GM18519 (cell line): ENCODE results near the gene FBXL19.

Source experiments
- ATAC-seq: cut with Tn5 transposase; IDR thresholded peaks from one replicate; pipeline ENCODE4 v1.9.1; 2021; ENCODE audit warnings: mild to moderate bottlenecking, moderate library complexity; ENCODE audit not compliant: unreplicated experiment, low FRiP score

The FBXL19 gene

DNA sequence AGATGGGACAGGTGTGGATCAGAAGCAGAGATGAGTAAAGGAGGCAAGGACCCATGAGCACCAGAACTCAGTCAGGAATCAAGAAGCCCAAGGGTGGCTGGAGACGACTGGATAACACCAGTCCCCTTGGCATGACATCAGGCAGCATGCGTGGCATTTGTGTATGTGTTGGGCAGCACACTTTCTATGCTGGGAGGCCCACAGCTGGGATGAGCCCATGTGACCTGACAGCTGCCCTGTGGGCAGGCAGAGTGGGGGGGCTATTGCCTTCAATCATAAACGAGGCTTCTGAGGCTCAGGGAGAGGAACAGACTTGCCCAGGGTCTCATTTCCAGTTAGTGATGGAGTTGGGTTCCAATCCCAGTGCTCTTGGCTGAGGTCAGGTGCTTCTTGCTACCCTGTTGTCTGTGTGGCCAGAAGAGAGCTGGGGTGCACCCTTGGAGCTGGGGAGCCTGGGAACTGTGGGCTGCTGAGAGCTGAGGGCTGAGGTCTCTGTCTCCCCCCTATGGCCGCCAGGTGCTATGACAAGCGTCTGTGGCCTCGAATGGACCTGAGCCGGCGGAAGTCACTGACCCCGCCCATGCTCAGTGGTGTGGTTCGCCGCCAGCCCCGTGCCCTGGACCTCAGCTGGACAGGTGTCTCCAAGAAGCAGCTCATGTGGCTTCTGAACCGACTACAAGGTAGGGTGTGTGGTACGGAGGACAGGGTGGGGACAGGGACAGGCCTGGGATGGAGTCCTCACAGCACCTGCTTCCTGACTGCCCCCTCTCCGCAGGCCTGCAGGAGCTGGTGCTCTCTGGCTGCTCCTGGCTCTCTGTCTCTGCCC is 18.4 kb downstream of the FBXL19 start:
- peak; percentile 56 for ATAC-seq

DNA sequence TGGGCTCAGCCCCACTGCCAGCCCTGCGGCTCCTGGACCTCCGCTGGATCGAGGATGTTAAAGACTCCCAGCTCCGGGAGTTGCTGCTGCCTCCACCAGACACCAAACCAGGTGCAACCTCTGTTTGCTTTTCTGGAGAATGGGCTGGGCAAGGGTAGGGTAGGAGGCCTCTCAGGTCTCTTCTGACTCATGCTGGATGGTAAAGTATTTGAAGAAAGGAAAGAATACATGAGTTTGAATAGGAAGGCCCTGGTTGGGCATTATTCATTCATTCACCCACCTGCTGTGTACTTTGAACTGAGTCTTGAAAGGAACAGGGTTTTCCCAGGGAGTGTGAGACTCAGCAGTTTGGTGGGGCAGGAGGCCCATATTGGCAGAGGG is 19.0 kb downstream of the FBXL19 start:
- ATAC-seq = no peak

DNA sequence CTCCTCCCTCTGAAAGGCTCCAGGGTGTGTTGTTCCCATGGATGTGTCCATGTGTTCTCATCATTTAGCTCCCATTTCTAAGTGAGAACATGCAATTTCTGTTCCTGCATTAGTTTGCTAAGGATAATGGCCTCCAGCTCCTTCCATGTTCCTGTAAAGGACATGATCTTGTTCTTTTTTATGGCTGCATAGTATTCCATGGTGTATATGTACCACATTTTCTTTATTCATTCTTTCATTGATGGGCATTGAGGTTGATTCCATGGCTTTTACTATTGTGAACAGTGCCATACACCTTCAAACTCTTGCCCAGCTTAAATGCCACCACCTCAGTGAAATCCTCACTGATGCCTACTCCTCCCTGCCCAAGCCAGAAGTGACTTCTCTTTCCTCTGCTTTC is 21.0 kb downstream of the FBXL19 start:
- ATAC-seq = no peak

DNA sequence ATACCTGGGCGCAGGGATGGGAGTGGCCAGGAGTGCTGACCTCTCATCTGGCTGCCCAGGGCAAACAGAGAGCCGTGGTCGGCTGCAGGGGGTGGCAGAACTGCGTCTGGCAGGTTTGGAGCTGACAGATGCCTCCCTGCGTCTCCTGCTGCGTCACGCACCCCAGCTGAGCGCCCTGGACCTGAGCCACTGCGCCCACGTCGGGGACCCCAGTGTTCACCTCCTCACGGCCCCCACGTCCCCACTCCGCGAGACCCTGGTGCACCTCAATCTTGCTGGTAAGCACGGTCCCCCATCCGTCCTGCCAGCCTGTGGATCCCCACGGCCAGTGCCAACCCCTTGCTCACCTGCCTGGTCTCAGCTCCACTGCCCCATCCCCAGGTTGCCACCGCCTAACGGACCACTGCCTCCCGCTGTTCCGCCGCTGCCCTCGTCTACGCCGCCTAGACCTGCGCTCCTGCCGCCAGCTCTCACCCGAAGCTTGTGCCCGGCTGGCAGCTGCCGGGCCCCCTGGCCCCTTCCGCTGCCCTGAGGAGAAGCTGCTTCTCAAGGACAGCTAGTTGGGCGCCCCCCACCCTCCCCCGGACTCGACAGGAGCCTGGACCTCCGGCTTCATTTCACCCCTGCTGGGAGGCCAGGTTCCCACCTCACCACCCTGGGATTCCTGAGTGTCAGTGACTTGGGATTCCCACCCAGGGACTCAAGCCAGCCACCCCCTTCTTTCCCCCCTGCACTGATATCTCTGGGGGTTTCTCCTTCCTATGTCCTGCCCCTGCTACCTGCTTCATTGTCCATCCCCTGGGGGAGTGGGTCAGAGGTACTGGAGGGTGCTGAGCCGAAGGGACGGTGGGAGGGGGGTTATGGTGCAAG is 23.5 kb downstream of the FBXL19 start:
- ATAC-seq = no peak

DNA sequence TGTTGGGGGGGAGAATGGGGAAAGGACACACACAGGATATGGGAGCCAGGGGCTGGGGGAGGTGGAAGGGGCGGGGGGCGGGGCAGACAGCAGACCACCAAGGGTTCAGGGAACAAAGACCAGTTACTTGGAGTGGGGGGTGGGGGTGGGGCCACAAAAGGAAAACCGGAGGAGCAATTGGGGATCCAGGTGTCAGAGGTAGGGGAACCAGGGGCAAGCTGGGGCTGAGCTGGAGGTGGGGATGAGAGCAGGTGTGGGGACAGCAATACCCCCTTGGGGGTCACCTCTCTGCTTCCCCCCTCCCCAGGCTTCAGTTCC is 24.1 kb downstream of the FBXL19 start:
- ATAC-seq = no peak

DNA sequence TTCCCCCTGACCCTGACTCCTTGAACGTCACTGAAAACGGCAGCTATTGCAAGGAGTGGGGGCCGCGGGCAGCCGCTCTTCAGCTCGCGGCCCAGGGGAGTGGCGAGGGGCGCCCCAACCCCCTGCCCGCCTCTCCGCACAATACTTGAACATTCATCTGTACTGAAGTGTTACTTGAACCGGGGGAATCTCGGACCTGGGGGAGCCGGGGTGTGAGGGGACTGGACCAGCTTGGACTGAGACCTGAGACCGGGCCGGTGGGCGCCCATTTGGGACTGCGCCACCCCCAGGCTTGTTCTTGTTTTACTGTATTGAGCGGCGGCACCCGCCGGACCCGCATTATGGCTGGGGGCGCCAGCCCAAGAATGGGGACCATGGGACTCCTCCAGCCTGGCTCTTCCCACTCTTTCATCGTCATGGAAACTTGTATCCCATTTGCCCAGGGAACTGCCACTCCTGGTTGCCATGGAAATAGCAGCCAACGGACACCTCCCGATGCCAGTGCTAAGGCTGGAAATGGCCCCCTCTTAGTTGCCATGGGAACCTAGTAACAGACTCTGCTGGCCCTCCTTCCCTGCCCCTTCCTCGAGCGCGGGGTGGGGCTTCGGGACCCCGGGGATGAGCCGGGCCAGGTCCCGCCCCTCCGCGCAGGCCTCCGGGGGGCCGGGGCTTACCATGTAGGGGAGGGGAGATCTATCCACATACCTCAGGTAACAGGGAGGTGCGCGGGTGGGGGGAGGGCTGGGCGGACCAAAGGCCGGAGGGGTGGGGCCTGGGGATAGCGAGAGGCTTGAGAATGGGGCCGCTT is 24.7 kb downstream of the FBXL19 start:
- ATAC-seq = no peak

DNA sequence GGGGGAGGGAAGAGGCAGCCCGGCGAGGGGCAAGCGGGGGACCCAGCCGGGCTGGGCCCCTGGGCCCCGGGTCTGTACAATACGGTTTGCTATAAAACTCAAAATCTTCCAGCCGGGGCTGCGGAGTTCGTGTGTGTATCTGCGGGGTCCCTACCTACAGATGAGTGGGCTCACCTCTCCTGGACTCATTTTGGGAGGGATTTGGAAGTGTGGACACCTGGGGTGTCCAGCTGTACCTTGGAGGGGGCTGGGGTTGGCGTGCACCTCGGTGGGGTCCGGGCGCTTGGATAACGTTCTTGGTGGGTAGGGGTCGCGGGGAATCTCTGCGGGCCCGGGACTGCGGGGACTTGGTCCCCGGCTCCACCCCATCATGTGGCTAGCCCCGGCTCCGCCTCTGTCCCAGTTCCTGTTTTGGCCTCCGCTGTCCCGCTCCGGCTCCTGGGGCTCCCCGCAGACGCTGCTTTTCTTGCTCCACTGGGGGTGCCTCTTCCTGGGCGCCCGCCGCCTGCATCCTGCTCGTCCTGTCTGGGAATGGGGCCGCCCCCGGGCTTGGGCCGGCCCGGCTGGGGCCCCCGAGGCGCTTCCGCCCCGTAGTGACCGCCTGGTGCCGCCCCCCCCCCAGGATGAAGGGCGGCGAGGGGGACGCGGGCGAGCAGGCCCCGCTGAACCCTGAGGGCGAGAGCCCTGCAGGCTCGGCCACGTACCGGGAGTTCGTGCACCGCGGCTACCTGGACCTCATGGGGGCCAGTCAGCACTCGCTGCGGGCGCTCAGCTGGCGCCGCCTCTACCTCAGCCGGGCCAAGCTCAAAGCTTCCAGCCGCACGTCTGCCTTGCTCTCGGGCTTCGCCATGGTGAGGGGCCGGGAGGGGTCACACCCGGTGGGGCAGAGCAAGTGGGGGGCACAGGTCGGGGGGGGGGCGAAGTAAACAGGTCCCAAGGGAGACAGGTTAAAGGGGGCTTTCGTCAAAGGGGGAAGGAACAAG is 25.6 kb downstream of the FBXL19 start, which contains the start of gene ORAI3:
ORAI3 (plus strand) TSS at position 402 of the 983 bp plus-strand sequence; CDS start at position 624, 222 bp downstream.
- peak; percentile 37 for ATAC-seq

DNA sequence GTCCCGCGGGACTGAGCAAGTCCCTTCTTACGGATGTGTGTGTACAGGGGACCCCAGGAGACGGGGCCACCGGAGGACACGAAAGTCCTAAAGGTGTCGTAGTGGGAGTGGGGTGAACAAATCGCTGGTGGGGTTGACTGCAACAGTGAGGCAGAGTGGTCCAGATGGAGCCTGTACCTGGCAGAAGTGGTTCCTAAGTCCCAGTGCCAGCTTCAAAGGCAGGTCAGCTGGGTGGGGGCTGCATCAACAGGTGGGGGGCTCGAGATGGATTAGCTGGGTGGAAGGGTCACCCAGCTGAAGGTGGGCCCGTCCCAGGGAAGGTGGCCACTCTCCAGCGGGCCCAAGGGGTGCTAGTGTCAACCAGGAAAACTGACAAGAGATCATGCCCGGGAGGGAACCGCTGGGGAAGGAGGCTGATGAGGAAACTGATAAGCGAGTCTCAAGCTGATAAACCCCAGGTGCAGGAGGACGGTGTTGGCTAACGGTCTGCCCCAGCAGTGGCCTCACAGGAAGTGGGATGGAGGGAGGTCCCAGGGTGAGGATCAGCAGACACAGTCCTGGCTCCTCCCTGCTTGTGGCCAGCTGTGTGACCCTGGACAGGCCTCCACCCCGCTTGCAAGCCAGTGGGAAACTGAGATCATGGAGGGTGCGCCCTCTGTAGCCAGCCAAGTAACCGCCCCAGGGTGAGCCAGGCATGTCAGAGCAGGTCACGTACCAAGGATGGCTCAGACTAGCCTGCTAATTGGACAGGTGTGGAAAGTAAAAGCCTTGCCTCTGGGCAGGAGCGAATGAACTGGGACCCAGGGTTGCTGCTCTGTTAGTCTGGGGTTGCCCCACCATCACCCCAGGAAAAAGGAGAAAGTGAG is 26.5 kb downstream of the FBXL19 start:
- no peak for ATAC-seq

DNA sequence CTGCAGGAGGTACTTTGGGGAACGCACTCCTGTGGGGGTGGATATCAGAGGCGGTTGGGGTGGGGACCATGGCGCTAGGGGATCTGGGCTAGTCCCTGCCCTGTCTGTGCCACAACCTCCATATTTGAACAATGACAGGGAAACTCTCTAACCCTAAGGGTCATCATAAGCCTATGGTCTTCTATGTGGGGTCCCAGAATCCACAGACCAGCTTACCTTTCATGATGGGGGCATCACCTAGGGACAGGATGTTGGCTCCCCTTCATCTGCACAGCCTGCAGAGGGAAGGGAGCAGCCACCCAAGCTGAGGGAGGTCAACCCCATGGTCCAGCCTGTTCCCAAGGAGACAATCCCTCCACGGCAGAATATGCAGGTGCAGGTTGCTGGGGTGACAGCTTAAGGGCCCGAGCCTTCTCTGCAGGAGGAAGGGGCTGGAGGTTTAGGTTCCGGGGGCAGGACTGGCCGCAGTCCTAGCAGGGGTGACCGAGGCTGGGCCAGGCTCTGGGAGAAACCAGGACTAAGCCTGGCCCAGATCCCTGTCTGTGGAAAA is 27.2 kb downstream of the FBXL19 start:
- ATAC-seq = no peak

DNA sequence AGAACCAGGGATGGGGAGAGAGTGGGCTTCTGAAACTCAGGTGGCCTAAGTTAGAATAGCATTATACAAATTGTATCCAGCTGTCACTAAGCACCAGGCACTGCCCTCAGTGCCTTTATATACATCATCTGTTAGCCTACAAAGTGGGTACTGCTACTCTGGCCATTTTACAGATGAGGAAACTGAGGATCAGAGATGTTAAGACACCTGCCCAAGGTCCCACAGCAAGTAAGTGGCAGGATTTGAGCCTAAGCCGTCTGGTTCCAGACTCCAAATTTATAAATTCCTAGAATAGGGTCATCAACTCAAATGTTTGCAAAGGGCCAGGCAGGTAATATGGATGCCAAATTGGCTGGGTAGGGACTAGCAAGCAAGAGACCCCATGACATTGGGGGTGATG is 27.8 kb downstream of the FBXL19 start:
- ATAC-seq = no peak

DNA sequence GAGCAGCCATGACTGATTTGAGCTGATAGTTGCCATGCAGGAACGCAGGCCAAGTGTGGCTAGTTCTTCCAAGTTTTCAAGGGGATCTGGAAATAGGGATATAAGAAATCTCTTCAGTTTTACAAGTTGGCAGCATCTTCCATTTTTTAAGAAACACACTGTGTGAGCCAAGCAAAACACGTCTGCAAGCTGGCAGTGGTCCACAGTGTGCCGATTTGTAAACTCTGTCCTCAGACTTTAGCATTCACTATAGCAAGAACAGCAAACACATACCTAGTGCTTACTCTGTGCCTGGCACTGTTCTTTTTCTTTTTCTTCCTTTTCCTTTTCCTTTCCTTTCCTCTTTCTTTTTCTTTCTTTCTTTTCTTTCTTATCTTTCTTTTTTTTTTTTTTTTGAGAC is 28.4 kb downstream of the FBXL19 start:
- ATAC-seq = no peak

DNA sequence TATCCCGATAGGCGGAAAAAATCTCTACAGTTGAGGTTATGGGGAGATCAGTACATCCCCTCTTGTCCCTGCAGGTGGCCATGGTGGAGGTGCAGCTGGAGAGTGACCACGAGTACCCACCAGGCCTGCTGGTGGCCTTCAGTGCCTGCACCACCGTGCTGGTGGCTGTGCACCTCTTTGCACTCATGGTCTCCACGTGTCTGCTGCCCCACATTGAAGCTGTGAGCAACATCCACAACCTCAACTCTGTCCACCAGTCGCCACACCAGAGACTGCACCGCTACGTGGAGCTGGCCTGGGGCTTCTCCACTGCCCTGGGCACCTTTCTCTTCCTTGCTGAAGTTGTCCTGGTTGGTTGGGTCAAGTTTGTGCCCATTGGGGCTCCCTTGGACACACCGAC is 29.7 kb downstream of the FBXL19 start:
- no peak for ATAC-seq

DNA sequence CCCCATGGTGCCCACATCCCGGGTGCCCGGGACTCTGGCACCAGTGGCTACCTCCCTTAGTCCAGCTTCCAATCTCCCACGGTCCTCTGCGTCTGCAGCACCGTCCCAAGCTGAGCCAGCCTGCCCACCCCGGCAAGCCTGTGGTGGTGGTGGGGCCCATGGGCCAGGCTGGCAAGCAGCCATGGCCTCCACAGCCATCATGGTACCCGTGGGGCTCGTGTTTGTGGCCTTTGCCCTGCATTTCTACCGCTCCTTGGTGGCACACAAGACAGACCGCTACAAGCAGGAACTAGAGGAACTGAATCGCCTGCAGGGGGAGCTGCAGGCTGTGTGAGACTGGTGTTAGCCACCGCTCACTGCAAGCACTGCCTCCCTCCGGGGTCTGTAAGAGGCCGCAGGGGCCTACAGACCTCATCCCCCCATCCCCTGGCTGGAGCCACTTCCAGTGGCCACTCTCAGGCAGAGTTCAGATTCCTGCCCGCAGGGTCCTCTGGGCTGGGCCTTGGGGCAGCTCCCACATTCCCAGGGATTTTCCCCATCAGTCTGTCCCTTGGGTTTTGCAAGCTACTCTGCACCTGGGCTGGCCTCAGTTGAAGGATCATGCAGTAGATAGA is 30.2 kb downstream of the FBXL19 start:
- ATAC-seq = no peak

DNA sequence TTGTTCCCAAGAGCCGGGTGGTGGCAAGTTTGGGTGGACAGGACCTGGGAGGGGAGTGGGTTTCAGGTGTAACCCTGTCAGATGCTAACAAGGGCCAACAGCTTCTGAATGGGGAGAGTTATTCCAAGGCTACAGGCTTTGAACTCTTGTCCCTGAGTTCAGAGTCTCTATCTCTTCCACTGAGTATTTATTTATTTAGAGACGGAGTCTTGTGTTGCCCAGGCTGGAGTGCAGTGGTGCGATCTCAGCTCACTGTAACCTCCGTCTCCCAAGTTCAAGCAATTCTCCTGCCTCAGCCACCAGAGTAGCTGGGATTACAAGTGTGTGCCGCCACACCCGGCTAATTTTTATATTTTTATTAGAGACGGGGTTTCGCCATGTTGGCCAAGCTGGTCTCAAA is 31.6 kb downstream of the FBXL19 start:
- ATAC-seq = no peak

DNA sequence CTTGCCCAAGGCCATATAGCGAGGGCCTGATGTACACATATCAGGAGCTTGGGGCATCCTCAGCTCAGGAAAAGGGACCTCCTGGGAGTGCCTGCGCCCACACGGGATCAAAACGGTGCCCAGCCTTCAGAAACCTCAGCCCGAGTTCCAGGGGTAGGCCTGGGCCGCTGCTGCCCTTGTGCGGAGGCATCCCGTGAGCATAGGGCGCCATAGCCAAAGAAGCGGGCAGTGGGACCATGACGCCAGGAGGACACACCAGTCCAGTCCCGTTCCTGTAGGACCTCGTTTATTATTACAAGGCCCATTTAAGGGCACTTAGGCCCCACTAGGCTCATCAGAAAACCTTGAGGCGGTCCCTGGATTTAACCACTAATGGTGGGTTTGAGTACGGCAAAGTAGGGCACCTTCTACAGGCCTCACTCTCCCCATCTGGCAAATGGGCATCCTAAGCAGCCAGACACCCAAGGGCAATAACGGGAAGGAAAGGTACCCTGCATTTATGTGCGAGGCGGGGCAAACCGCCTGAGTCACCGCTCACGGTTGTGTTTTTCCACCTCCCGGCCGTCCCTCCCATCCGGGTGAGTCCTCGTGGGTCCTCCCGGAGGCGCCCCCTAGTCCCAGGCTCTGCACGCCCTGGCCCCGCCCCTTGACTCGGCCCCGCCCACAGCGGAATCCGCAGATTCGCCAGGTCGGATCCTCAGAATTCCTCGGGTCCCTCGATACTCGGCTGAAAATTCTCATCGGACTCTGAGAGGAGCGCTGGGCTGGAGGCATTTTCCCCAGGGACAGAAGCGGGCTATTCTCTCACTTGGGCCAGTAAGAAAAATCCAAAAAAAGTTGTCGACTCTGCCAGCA is 33.5 kb downstream of the FBXL19 start:
- ATAC-seq = no peak

DNA sequence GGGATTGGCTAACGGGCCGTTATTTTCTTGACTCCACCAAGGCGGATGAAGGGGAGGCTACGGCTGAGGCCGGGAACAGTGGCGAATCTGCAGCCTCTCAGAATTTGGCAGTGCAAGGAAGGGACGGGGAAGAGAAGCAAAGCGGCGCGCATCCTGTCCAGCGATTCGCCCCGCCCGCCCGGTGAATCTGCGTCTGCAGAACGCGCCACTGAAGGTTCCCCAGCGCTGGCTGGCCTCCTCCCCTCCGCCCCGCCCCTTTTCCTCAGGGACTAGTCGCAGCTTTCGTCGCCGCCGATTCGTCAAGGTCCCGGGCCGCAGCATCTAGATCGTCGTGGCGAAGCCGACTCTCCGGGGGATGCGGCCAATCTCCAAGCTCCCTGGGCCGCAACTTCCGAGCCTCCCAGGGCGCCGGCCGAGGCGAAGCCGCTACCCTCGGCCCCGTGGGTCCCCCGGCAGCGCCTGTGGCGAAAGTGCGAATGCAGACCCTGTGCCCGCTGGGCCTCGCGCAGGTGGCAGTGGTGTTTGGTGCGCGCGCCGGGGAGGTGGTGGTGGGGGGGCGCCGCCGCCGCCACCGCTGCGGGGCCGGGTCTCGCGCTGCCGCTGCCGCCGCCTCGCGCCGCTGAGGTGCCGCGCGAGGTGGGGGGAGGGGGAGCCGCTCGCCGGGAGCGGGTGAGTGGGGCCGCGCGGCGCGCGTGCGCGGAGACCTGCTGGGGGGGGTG is 34.2 kb downstream of the FBXL19 start, which contains the start of gene SETD1A:
SETD1A (plus strand) TSS at position 299 of the 719 bp plus-strand sequence. CDS start 978 bp downstream, outside the sequence.
- no peak for ATAC-seq
